ENCODE results near the gene MTA1.

Gene MTA1

GRCh38 chr14:105398726-105399465 lies 20.7 kb upstream of the MTA1 start:
- no peak for TF ChIP-seq CTCF (IDR thresholded peaks at IDR 0.05; ENCODE audit: insufficient read depth, missing control alignments)
- no peak for DNase-seq (ENCODE audit: insufficient read length, low spot score)
- no peak for FAIRE-seq

DNA sequence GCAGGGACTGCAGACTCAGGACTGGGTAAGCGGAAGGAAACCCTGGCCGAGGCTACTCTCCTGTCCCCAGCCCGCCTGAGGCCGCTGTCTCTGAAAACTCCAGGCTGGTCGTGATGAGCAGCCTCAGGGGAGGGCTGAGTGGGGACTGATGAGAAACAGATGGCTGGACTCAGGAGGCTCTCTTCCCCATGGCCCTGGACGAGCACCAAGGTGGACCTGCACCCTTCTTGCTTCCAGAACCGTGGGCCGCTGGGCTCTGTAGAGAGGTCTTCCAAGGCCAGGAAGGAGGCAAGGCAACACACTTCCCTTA lies 20.2 kb upstream of the MTA1 start:
- no peak for TF ChIP-seq CTCF (IDR thresholded peaks at IDR 0.05; ENCODE audit: insufficient read depth, missing control alignments)
- DNase-seq (ENCODE audit: insufficient read length, low spot score) (no peak), FAIRE-seq (no peak)

GRCh38 chr14:105400016-105400415 lies 19.6 kb upstream of the MTA1 start:
- DNase-seq (ENCODE audit: insufficient read length, low spot score) (no peak), FAIRE-seq (no peak)
- TF ChIP-seq CTCF (IDR thresholded peaks at IDR 0.05; ENCODE audit: insufficient read depth, missing control alignments): no peak

DNA sequence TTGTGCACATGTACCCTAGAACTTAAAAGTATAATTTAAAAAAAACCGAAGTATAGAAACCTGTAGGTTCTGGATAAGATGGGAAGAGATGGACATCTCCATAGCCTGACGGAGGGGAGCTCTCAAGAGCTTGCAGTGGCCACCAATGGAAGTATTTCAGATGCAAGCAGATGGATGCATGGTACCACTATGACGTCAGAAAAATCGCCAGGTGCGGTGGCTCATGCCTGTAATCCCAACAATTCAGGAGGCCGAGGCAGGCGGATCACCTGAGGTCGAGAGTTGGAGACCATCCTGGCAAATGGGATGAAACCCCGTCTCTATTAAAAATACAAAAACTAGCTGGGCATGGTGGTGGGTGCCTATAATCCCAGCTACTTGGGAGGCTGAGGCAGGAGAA lies 17.9 kb upstream of the MTA1 start:
- FAIRE-seq (no peak), DNase-seq (ENCODE audit: insufficient read length, low spot score) (no peak)
- TF ChIP-seq CTCF (IDR thresholded peaks at IDR 0.05; ENCODE audit: insufficient read depth, missing control alignments): no peak

- no peak for TF ChIP-seq CTCF (IDR thresholded peaks at IDR 0.05; ENCODE audit: insufficient read depth, missing control alignments)
- no peak for FAIRE-seq
- DNase-seq (ENCODE audit: insufficient read length, low spot score): no peak
These were observed 11.0 kb upstream of the MTA1 start for GRCh38 chr14:105408592-105408991.

DNA sequence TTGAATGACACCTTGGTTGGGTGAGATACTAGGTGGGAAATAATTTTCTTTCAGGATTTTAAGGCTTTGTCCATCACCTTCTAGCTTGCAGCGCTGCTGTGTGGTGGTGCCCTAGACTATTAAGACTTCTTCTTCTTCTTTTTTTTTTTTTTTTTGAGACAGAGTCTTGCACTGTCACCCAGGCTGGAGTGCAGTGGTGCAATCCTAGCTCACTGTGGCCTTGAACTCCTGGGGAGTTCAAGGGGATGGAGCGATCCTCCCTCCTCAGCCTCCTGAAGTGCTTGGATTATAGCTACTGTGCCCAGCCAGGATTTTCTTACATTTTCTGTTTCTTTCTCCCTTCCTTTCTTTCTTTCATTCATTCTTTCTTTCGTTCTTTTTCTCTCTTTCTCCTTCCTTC lies 10.3 kb upstream of the MTA1 start:
- no peak for TF ChIP-seq CTCF (IDR thresholded peaks at IDR 0.05; ENCODE audit: insufficient read depth, missing control alignments)
- DNase-seq (ENCODE audit: insufficient read length, low spot score) (no peak), FAIRE-seq (no peak)

DNA sequence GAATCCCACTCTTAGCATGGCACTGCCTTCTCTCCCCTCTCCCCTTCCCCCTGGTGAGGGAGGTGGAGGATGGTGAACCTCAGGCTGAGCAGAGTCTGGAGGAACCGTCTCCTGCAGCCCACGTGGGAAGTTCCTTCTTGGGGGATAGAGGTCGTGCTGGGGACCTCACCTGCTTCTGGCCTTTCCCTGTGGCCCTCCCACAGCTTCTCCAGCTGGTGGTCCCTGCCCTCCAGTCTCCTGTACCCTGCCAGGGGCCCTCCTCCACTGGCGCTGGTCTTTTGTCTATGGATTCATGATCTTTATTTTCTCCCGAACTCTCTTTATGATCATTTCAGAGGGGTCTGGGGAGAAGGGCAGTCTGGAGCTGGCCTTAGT lies 9.0 kb upstream of the MTA1 start:
- TF ChIP-seq CTCF (IDR thresholded peaks at IDR 0.05; ENCODE audit: insufficient read depth, missing control alignments): no peak
- FAIRE-seq (no peak), DNase-seq (ENCODE audit: insufficient read length, low spot score) (no peak)
